ENCODE measurements around the gene NAT8L.

The NAT8L gene

DNA sequence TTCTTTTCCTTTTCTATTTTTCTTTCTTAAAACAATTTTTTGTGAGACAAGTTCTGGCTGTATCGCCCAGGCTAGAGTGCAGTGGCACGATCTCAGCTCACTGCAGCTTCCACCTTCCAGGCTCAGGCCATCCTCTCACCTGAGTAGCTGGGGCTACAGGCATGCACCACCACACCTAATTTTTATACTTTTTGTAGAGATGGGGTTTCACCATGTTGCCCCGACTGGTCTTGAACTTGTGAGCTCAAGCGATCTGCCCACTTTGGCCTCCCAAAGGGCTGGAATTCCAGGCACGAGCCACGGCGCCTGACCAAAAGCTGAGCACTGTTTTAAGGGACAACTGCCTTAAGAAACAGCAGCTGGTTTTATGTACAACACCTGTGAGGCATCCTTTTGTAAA is 9.3 kb upstream of the NAT8L start:
- H3K9me3 ChIP-seq (ENCODE audit: low read length): no peaks in the 10 kb centered on the region
- no peaks in the 10 kb centered on the region for H3K36me3 ChIP-seq (ENCODE audit: insufficient read depth, low read length)
- no peak overlapping the region for H3K4me3 ChIP-seq (ENCODE audit: low read depth, low read length, poor library complexity, severe bottlenecking)
- H3F3A ChIP-seq (ENCODE audit: insufficient read depth, low read length): no peaks in the 10 kb centered on the region
- TF ChIP-seq, protein P1, sequence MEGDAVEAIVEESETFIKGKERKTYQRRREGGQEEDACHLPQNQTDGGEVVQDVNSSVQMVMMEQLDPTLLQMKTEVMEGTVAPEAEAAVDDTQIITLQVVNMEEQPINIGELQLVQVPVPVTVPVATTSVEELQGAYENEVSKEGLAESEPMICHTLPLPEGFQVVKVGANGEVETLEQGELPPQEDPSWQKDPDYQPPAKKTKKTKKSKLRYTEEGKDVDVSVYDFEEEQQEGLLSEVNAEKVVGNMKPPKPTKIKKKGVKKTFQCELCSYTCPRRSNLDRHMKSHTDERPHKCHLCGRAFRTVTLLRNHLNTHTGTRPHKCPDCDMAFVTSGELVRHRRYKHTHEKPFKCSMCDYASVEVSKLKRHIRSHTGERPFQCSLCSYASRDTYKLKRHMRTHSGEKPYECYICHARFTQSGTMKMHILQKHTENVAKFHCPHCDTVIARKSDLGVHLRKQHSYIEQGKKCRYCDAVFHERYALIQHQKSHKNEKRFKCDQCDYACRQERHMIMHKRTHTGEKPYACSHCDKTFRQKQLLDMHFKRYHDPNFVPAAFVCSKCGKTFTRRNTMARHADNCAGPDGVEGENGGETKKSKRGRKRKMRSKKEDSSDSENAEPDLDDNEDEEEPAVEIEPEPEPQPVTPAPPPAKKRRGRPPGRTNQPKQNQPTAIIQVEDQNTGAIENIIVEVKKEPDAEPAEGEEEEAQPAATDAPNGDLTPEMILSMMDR (IDR thresholded peaks at IDR 0.05; ENCODE audit: low read length): no peak
- TF ChIP-seq EZH2 (IDR thresholded peaks at IDR 0.05; ENCODE audit: borderline replicate concordance, low read length): no peak
- H2AFZ ChIP-seq (ENCODE audit: low read length): no peak overlapping the region
- no peaks in the 10 kb centered on the region for H3K9me2 ChIP-seq (ENCODE audit: low read depth, low read length)
- no peaks in the 10 kb centered on the region for H3K27me3 ChIP-seq (ENCODE audit: insufficient read depth, low read length)
- H4K20me1 ChIP-seq (ENCODE audit: insufficient read depth, low read length): no peaks in the 10 kb centered on the region
- H3K4me2 ChIP-seq (ENCODE audit: low read length): no peak overlapping the region
- H3K4me1 ChIP-seq (ENCODE audit: insufficient read depth, low read length, severe bottlenecking): no peaks in the 10 kb centered on the region
- H3K27ac ChIP-seq (ENCODE audit: low read depth, low read length, poor library complexity, severe bottlenecking): no peak overlapping the region
- H3K79me2 ChIP-seq (ENCODE audit: insufficient read depth, low read length): no peaks in the 10 kb centered on the region
- H3K9ac ChIP-seq (ENCODE audit: low read length): no peak overlapping the region

GRCh38 chr4:2051086-2051485 is 8.0 kb upstream of the NAT8L start:
- no peak overlapping the region for H2AFZ ChIP-seq (ENCODE audit: low read length)
- TF ChIP-seq, protein P1 (IDR thresholded peaks at IDR 0.05; ENCODE audit: low read length): no peak
- no peak for TF ChIP-seq EZH2 (IDR thresholded peaks at IDR 0.05; ENCODE audit: borderline replicate concordance, low read length)
- H3K36me3 ChIP-seq (ENCODE audit: insufficient read depth, low read length): no peaks in the 10 kb centered on the region

GRCh38 chr4:2054217-2054616 is 4.9 kb upstream of the NAT8L start:
- Histone ChIP-seq H3K79me2 (ENCODE audit: insufficient read depth, low read length) (no peaks in the 10 kb centered on the region), H3F3A (ENCODE audit: insufficient read depth, low read length) (no peaks in the 10 kb centered on the region), H3K4me3 (ENCODE audit: low read depth, low read length, poor library complexity, severe bottlenecking) (no peak overlapping the region), H3K9me3 (ENCODE audit: low read length) (no peaks in the 10 kb centered on the region), H3K9me2 (ENCODE audit: low read depth, low read length) (no peaks in the 10 kb centered on the region), H2AFZ (ENCODE audit: low read length) (no peak overlapping the region), H3K4me2 (ENCODE audit: low read length) (no peak overlapping the region), H3K27me3 (ENCODE audit: insufficient read depth, low read length) (no peaks in the 10 kb centered on the region), H3K9ac (ENCODE audit: low read length) (no peak overlapping the region), H4K20me1 (ENCODE audit: insufficient read depth, low read length) (no peaks in the 10 kb centered on the region), H3K4me1 (ENCODE audit: insufficient read depth, low read length, severe bottlenecking) (no peaks in the 10 kb centered on the region), H3K27ac (ENCODE audit: low read depth, low read length, poor library complexity, severe bottlenecking) (no peak overlapping the region), H3K36me3 (ENCODE audit: insufficient read depth, low read length) (no peaks in the 10 kb centered on the region)
- no peak for TF ChIP-seq EZH2 (IDR thresholded peaks at IDR 0.05; ENCODE audit: borderline replicate concordance, low read length)
- TF ChIP-seq, protein P1 (IDR thresholded peaks at IDR 0.05; ENCODE audit: low read length): no peak

More at GRCh38 chr4:2051086-2051485, 8.0 kb upstream of the NAT8L start:
- Histone ChIP-seq H3K4me3 (ENCODE audit: low read depth, low read length, poor library complexity, severe bottlenecking) (no peak overlapping the region), H3K4me2 (ENCODE audit: low read length) (no peak overlapping the region), H3K4me1 (ENCODE audit: insufficient read depth, low read length, severe bottlenecking) (no peaks in the 10 kb centered on the region), H3K27me3 (ENCODE audit: insufficient read depth, low read length) (no peaks in the 10 kb centered on the region), H3K9me3 (ENCODE audit: low read length) (no peaks in the 10 kb centered on the region), H3K79me2 (ENCODE audit: insufficient read depth, low read length) (no peaks in the 10 kb centered on the region), H3K9ac (ENCODE audit: low read length) (no peak overlapping the region), H4K20me1 (ENCODE audit: insufficient read depth, low read length) (no peaks in the 10 kb centered on the region), H3K9me2 (ENCODE audit: low read depth, low read length) (no peaks in the 10 kb centered on the region), H3K27ac (ENCODE audit: low read depth, low read length, poor library complexity, severe bottlenecking) (no peak overlapping the region), H3F3A (ENCODE audit: insufficient read depth, low read length) (no peaks in the 10 kb centered on the region)

All from OCI-LY1 (cell line).